Adipose tissue (tissue), 3 donors: ENCODE results near the gene MAPK1. TPM values are rescaled to one million over a fixed set of nuclear protein-coding genes. Genes with fewer than 3 reads are reported as not detected.
"Not testable (repeated sequence)": the region's sequence is repeated elsewhere in the genome, so short reads cannot be mapped to it uniquely, and the experiment has no call there.

Experiments
- H3K27ac ChIP-seq: one replicate; pipeline ENCODE4 v1.5.1; 2013; ENCODE audit warnings: low read depth, low read length
- WGBS, 3 donors: extraction: QIAGEN DNeasy Blood & Tissue Kit; methylation state at CpG; one replicate each; pipeline ENCODE4 v1.1.7; 2013; 5-methylcytosine and 5-hydroxymethylcytosine counted together
- polyA plus RNA-seq, 3 donors: library from polyadenylated mRNA; stranded (reverse); fragments of 200-250 nt; gene quantifications; one replicate each; pipeline ENCODE4 v1.2.3, GENCODE V29; 2013
- donor health status: healthy with polysubstance abuse.
- donor health status: Bipolar disorder and iron deficiency.
- donor health status: healthy.

The MAPK1 gene
- 10 to 100 TPM; 12.6 to 22.3 (median 16.6) TPM for polyA plus RNA-seq

DNA sequence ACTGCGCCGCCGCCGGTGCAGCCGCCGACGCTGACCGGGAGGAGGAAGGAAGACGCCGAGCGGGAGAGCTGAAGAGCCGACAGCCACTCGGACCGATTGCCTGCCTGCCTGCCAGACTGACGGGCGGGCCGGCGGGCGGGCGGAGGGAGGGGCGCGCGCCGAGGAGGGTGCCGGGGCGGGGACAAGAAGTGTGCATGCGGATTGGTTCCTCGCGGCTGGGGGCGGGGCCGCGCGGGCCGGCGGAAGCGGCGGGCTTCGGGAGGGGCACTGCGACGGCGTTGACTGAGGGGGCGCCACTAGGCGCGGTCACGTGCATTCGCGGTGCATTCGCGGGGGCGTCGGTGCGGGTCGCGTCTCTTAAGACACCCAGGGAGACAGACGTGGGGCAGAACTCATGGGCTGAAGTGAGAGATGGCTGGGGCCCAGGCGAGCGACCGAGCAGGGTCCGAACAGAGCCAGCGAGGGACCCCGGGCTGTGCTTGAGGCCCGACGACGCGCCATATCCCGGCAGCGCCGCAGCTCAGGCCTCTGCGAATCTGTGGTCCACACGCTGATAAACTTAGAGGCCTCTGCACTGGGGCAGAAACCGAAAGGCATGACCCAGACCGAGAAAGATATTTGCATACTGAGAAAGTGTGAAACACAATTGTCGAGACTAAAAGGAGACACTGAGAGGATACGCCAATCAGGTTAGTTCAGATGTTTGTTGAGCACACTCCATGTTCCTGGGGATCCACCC lies at the start of gene MAPK1:
TSS of gene MAPK1 (minus strand) at position 118 of the 739 bp plus-strand sequence. CDS start 205 bp downstream, outside the sequence.
- WGBS, 3 donors = 1% methylated on average over 57 to 74 of the region's 74 CpGs

DNA sequence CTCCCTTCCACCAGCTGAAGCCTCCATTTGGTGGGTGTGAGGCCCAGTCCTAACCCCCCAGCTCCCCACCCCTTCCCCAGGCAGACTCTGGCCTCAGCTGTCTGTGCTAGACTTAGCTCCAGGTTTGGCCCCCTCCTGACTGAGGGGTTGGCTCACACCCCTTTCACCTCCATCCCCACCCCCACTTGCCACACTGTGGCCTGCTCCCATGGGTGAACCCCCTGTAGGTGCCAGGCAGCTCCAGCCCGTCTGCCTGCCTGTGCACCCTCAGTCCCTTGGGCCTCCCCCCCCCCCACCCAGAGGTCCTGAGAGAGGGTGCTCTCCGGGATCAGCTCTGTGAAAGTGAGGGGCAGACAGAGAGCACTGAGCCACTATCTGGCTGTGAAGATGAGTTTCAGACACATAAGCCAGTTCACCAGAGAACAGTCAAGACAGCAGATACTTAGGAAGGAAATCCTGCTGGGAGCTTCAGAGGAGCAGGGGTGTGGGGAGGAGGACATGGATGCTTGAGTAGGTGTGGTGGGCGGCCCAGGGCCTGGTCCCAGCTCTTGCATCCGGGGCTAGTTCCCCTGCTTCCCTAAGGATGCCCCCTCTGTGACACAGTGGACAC lies 49.0 kb upstream of the MAPK1 start:
- 75 to 85% (median 79%) methylated on average over 4 of the region's 4 CpGs for WGBS, 3 donors
- no peak overlapping the region for H3K27ac ChIP-seq

More for the DNA sequence above, at the start of gene MAPK1:
- peak within 1 kb of the TSS; percentile 74 for H3K27ac ChIP-seq

DNA sequence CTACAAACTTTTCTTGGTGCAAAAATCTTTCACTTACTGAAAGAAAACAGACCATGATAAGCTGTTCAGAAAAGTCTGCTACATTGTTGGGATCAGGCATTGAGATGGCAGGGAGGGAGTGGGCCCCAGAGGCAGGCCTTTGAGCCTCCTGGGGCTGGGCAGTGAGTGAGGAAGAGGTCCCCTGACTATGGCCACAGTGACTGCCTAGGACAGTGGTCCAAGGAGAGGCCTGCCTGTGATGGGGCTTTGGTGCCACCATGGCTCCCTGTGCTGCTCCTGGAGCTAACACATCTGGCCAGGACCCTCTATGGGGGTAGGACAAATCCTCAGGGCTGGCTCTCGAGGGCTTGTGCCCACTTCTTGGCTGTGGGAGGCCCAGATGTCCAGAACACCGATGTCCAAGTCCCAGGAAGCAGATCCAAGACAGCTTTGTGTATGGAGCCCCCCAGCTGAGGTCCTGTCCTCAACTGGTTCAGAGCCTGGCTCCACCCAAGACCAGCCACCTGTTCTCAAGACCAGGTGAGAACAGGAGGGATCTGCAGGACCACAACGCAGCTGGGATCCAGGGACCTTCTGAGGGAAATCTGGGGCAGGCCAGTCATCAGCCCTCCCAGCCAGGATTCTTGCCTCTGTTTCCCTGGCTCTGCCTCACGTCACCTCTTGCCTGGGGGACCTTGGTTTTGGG lies 48.3 kb upstream of the MAPK1 start:
- H3K27ac ChIP-seq = no peak overlapping the region
- WGBS, 3 donors = 95 to 100% (median 98%) methylated on average over 4 of the region's 4 CpGs

DNA sequence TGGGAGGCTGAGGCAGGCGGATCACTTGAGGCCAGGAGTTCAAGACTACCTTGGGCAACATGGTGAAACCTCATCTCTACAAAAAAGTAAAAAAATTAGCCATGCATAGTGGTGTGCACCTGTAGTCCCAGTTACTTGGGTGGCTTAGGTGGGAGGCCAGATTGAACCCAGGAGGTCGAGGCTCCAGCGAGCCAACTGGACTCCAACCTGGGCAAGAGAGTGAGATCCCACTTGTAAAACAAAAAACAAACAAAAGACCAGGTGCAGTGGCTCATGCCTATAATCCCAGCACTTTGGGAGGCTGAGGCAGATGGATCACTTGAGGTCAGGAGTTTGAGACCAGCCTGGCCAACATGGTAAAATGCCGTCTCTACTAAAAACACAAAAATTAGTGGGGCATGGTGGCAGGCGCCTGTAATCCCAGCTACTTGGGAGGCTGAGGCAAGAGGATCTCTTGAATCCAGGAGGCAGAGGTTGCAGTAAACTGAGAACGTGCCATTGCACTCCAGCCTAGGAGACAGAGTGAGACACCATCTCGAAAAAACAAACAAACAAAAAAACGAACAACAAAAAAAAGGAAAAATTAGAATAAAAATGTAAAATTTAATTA lies 46.7 kb upstream of the MAPK1 start:
- H3K27ac ChIP-seq = not testable (repeated sequence)
- 92 to 96% (median 93%) methylated on average over 8 of the region's 8 CpGs for WGBS, 3 donors

DNA sequence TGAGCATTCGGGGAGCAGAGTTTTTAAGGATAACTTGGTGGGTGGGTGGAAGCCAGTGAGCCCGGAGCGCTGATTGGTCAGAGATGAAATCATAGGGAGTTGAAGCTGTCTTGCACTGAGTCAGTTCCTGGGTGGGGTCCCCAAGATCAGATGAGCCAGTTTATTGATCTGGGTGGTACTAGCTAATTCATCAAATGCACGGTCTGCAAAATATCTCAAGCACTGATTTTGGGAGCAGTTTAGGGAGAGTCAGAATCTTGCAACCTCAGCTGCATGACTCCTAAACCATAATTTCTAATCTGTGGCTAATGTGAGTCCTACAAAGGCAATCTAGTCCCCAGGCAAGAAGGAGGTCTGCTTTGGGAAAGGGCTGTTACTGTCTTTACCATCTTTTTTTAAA lies 42.9 kb upstream of the MAPK1 start:
- WGBS, 3 donors = 87 to 89% (median 88%) methylated on average over 4 of the region's 4 CpGs

DNA sequence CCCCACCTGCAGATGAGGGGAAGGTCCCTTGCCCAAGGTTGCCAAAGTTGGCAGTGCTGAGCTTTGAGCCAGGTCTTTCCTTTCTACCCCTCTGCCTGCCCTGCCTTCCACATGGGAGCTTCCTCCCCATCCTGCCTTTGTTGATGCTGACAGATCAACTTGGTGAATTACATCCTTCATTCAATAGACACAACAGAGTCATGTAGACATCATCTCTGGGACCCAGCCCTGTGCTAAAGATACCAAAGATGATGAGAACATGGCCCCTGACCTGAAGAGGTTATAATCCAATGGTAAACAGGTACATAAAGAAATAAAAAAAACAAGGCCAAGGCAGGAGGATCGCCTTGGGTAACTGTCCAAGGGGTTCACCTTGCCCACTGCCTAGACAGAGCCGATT lies 42.4 kb upstream of the MAPK1 start:
- no peak overlapping the region for H3K27ac ChIP-seq
- WGBS, 3 donors = 93 to 98% (median 98%) methylated on average over 2 of the region's 2 CpGs

More for the DNA sequence above, 42.9 kb upstream of the MAPK1 start:
- H3K27ac ChIP-seq = not testable (repeated sequence)

DNA sequence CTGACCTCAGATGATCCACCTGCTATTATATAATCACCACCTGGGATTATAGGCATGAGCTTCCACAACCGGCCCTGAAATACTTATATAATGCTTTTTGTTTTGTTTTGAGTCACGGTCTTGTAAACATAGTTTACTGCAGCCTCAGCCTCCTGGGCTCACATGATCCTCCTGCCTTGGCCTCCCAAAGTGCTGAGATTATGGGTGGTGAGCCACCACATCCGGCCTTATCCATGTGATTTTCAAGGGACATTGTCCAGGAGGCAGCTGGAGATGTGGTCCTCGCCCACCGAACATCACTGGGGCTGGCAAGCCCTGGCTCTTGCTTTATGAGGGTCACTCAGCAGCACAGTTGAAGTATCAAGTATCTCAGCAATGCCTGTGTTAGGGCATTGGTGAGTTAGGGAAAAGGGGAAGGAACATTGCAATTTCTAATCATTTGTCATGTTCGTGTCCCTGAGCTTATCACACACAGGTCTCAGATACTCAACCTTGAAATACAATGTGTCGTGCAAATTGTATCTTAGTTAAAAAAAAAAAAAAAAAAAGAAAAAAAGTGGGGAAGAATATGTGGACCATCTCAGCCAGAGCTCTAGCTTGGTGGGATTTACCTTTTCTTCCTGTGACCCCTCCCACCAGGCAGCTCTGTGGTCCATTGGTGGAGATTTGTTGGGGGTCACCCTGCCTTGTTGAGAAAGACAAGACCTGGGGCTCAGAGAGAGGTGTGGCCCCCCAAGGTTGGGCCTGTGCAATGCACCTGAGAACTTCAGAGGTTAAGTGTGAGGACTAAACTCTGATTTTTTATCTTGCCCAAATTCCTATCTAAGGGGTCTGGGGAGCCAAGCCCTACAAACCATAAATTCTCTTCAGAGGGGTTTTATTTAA lies 40.4 kb upstream of the MAPK1 start:
- 82 to 91% (median 84%) methylated on average over 7 of the region's 7 CpGs for WGBS, 3 donors
- H3K27ac ChIP-seq = no peak overlapping the region

DNA sequence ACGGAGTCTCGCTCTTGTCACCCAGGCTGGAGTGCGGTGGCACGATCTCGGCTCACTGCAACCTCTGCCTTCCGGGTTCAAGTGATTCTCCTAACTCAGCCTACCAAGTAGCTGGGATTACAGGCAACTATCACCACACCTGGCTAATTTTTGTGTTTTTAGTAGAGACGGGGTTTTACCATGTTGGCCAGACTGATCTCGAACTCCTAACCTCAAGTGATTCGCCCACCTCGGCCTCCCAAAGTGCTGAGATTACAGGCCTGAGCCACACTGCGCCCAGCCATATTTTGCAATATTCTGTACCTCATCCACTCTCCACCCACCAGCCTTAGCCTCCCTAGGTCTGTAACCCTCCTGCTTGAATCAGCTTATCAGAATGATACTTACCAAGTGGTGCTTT lies 37.8 kb upstream of the MAPK1 start:
- H3K27ac ChIP-seq = not testable (repeated sequence)
- 95 to 98% (median 96%) methylated on average over 11 of the region's 11 CpGs for WGBS, 3 donors

DNA sequence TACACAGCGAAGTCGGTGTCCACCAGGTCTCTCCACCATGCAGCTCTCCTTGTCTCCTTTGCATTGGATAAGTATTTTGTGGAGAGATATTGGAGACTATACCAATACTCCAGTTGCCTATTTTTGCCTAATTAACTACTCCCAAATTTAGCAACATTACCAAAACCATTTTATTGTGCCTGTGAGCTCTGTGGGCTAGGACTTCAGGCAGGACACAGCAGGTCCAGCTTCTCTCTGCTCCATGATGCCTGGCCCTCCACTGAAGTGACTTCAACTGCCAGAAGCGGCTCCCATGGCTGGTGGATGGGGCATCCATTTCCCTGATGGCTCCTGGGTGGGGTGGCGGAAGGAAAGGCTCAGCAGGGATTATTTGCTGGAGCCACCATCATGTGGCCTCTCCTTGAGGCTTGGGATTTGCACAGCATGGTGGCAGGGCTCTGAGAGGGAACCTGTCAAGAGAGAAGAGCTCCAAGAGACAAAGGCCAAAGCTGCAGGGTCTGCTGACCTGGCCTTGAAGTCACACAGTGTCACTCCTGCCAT lies 36.9 kb upstream of the MAPK1 start:
- whole genome bisulfite sequencing, 3 donors = 94 to 100% (median 99%) methylated on average over 4 of the region's 4 CpGs
- H3K27ac ChIP-seq = no peak overlapping the region

DNA sequence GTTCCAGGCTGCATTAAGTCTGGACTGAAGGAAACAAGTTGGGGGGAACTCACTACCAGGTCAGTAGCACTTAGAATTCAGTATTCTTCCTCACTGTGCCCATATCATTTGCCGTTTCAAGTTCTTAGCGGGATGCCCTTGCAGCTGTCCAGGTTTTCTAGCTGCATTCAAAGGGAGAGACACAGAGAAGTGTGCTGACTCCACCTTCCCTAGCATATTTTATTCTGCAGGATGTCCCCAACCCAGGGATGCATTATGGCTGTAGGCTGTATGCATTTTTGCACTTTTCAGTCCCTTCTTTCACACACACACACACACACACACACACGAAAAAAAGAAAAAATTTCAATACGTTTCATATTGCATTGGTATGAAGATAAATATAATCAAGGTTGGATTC lies 35.8 kb upstream of the MAPK1 start:
- 88 to 93% (median 90%) methylated on average over 4 of the region's 4 CpGs for WGBS, 3 donors

DNA sequence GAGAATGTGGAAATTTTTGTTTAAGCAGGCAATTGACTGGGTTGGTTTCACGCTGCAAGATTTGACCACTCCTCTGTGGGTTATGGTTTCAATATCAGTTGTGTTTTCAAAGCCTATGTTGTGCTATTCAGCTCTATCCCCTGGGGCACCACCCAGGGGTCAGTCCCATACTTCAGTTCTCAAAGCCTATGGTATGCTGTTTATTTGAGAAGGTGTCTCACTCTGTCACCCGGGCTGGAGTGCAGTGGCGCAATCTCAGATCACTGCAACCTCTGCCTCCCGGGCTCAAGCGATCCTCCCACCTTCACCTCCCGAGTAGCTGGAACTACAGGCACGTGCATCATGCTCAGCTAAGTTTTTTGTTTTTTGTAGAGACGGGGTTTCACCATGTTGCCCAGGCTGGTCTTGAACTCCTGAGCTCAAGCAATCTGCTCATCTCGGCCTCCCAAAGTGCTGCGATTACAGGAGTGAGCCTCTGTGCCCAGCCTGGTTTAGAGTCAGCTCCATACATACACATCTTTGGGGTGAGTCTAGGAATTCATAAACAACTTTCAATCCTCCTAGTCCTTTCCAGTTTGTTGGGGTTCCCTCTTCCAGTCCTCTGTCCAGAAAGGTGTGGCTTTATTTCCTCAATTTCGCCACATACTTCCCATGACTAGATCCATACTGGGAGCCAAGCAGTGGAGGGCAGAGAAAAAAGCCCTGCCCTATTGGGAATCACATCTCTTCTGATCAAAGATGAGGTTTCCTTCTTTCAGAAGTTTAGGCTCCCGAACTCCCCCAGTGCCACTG lies 35.0 kb upstream of the MAPK1 start:
- WGBS, 3 donors = 83 to 89% (median 85%) methylated on average over 12 of the region's 12 CpGs
- H3K27ac ChIP-seq = no peak overlapping the region

More for the DNA sequence above, 35.8 kb upstream of the MAPK1 start:
- H3K27ac ChIP-seq = no peak overlapping the region

DNA sequence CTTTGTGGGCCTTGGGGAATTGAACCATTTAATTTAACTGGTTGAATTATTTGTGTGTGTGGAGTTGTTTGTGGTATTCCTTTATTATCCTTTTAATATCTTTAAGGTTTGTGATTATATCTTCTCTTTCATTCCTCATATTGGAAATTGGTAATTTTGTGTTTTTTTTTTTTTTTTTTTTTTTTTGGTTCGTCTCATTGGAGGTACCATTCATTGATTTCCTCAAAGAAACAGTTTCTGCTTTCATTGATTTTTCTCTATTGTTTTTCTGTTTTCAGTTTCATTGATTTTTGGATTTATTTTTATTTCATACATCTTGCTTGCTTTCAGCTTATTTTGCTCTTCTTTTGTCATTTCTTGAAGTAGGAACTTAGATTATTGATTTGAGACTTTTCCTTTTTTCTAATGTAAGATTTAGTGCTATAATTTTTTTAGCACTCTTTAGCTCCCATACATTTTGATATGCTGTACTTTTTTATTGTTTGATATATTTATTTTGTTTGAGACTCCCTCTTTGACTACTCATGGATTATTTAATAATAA lies 31.0 kb upstream of the MAPK1 start:
- WGBS, 3 donors = 56 to 78% (median 59%) methylated on average over 1 of the region's 1 CpG
- no peak overlapping the region for H3K27ac ChIP-seq

DNA sequence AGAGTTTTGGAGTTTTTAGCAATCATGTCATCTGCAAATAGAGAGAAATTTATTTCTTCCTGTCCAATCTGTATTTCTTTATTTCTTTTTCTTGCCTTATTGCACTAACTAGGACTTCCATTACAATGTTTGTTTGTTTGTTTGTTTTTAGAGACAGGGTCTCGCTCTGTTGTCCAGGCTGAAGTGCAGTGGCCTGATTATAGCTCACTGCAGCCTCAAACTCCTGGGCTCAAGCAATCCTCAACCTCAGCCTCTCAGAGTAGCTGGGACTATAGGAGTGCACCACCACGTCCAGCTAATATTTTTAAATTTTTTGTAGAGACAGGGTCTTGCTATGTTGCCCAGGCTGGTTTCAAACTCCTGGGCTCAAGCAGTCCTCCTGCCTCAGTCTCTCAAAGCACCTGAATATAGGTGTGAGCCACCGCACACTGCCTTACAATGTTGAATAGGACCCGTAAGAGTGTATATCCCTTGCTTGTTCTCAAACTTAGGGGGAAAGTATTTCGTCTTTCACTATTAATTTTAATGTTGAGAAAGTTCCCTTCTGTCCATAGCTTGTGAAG lies 29.6 kb upstream of the MAPK1 start:
- H3K27ac ChIP-seq = no peak overlapping the region
- WGBS, 3 donors = 92 to 96% (median 95%) methylated on average over 5 of the region's 5 CpGs

DNA sequence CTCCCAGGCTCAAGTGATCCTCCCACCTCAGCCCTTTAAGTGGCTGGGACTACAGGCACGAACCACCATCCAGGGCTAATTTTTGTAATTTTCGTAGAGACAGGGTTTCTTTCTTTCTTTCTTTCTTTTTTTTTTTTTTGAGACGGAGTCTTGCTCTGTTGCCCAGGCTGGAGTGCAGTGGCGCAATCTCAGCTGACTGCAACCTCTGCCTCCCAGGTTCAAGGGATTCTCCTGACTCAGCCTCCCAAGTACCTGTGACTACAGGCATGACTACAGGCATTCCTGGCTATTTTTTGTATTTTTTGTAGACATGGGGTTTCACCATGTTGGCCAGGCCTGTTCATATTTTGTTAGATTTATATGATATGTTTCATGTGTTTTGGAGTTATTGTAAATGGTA lies 28.8 kb upstream of the MAPK1 start:
- H3K27ac ChIP-seq = not testable (repeated sequence)
- 87 to 89% (median 88%) methylated on average over 4 of the region's 4 CpGs for WGBS, 3 donors

DNA sequence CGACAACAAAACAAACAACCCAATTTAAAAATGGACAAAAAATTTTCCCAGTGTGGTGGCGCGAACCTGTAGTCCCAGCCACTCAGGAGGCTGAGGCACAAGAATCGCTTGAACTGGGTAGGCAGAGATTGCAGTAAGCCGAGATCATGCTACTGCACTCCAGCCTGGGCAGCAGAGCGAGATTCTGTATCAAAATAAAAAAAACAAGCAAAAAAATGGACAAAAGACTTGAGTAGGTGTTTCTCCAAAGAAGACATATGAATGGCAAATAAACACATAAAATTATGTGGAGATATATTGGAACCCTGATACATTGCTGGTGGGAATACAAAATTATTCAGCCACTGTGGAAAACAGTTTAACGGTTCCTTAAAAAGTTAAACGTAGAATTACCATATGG lies 27.4 kb upstream of the MAPK1 start:
- 87 to 94% (median 93%) methylated on average over 8 of the region's 8 CpGs for WGBS, 3 donors
- H3K27ac ChIP-seq = no peak overlapping the region

DNA sequence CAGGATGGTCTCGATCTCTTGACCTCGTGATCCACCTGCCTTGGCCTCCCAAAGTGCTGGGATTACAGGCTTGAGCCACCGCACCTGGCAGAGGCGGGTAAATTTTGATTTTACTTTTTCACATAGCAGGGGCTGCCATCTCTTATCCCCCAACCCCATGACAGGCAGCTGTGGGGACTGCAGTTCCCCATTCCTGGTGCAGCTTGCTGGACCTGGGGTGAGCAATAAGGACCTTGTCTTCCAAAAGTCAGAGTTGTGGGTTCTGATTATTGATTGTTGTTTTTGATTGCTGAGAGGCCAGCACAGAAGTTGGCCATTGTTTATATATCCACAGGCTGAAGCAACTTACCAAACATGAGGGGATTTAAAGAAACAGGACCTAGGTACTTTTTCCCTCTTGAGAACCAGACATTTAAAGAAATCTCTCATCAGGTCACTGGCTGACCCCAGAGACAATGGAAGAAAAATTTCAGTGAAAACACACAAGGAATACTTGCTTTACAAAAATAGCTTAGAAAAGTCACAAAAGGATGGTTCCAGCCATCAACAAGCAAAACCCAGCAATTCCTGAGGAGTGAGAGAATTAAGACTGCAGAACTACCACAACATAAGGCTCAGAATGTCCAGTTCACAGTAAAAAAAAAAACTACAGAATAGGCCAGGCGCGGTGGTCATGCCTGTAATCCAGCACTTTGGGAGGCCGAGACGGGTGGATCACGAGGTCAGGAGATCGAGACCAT lies 22.0 kb upstream of the MAPK1 start:
- WGBS, 3 donors = 93 to 97% (median 95%) methylated on average over 10 of the region's 10 CpGs
- H3K27ac ChIP-seq = no peak overlapping the region
